Measurements from ENCODE around the gene TYW5. TPM values are rescaled to one million over a fixed set of nuclear protein-coding genes. Genes with fewer than 3 reads are reported as not detected.

The TYW5 gene
- polyA plus RNA-seq, 3 donors, result 1.5 to 3.5 (median 1.6) TPM

- Histone ChIP-seq H3K9ac (ENCODE audit: insufficient read depth, low read length, poor library complexity, severe bottlenecking) (no peak overlapping the region), H3K36me3 (replicated peaks in 1 of 2; ENCODE audit: control insufficient read depth in 1 of 2, insufficient read depth in 2 of 2, low read length in 2 of 2) (no peaks in the 10 kb centered on the region), H3K79me2 (ENCODE audit: insufficient read depth, low read length) (no peaks in the 10 kb centered on the region), H3K4me1 (ENCODE audit: control insufficient read depth in 1 of 2, insufficient read depth in 2 of 2, low read length in 2 of 2) (no peaks in the 10 kb centered on the region), H3K9me3 (replicated peaks in 1 of 2; ENCODE audit: control insufficient read depth in 1 of 2, insufficient read depth in 1 of 2, low read length in 2 of 2) (no peaks in the 10 kb centered on the region), H3K27me3 (ENCODE audit: control insufficient read depth in 2 of 2, insufficient read depth in 2 of 2, low read length in 2 of 2) (no peaks in the 10 kb centered on the region), H3K4me2 (replicated peaks; ENCODE audit: extremely low read depth, low read length, poor library complexity, severe bottlenecking) (no peak overlapping the region), H2AFZ (ENCODE audit: insufficient read depth, low read depth, low read length, poor library complexity, severe bottlenecking) (no peak overlapping the region), H3K27ac (ENCODE audit: low read depth in 1 of 2, low read length in 2 of 2) (no peak overlapping the region), H4K20me1 (ENCODE audit: insufficient read depth, low read length) (no peaks in the 10 kb centered on the region), H3K4me3 (replicated peaks in 1 of 3; ENCODE audit: low read depth in 2 of 3, low read length in 3 of 3) (no peak overlapping the region)
- no peak for TF ChIP-seq CTCF (IDR thresholded peaks at IDR 0.05)
- Mint-ChIP-seq H3K9me3 (peaks cover 0 to 3% (median 0%) of the 10 kb centered on the region in 7 donors), H3K4me3 (no peak overlapping the region), H3K27me3 (ENCODE audit: low read depth in 3 of 3) (no peaks in the 10 kb centered on the region), H3K36me3 (no peaks in the 10 kb centered on the region), H3K27ac (no peak overlapping the region), H3K4me1 (peaks cover 3% of the 10 kb centered on the region)
- intact Hi-C loops (cut with micrococcal nuclease), result no loop called here
- WGBS (ENCODE audit: insufficient coverage), result 60% methylated on average over 1 of the region's 3 CpGs
- no peak for DNase-seq
Measured at GRCh38 chr2:199994371-199994770, 39.1 kb upstream of the TYW5 start.

GRCh38 chr2:199992296-199992695 lies 37.0 kb upstream of the TYW5 start:
- H3K27me3 Mint-ChIP-seq (ENCODE audit: low read depth in 3 of 3), result no peaks in the 10 kb centered on the region
- H3K36me3 Mint-ChIP-seq, result no peaks in the 10 kb centered on the region
- no peak overlapping the region for H2AFZ ChIP-seq (ENCODE audit: insufficient read depth, low read depth, low read length, poor library complexity, severe bottlenecking)
- no peak overlapping the region for H3K27ac Mint-ChIP-seq
- no peak overlapping the region for H3K27ac ChIP-seq (ENCODE audit: low read depth in 1 of 2, low read length in 2 of 2)
- intact Hi-C loops (cut with micrococcal nuclease), result no loop called here
- 100% methylated on average over 2 of the region's 3 CpGs for WGBS (ENCODE audit: insufficient coverage)
- H3K4me1 Mint-ChIP-seq, result peaks cover 3% of the 10 kb centered on the region
- no peaks in the 10 kb centered on the region for H4K20me1 ChIP-seq (ENCODE audit: insufficient read depth, low read length)
- H3K9me3 ChIP-seq (replicated peaks in 1 of 2; ENCODE audit: control insufficient read depth in 1 of 2, insufficient read depth in 1 of 2, low read length in 2 of 2), result no peaks in the 10 kb centered on the region
- no peaks in the 10 kb centered on the region for H3K27me3 ChIP-seq (ENCODE audit: control insufficient read depth in 2 of 2, insufficient read depth in 2 of 2, low read length in 2 of 2)
- no peaks in the 10 kb centered on the region for H3K4me1 ChIP-seq (ENCODE audit: control insufficient read depth in 1 of 2, insufficient read depth in 2 of 2, low read length in 2 of 2)
- H3K4me2 ChIP-seq (replicated peaks; ENCODE audit: extremely low read depth, low read length, poor library complexity, severe bottlenecking), result no peak overlapping the region
- no peak overlapping the region for H3K4me3 Mint-ChIP-seq
- no peak overlapping the region for H3K9ac ChIP-seq (ENCODE audit: insufficient read depth, low read length, poor library complexity, severe bottlenecking)
- no peaks in the 10 kb centered on the region for H3K79me2 ChIP-seq (ENCODE audit: insufficient read depth, low read length)
- no peaks in the 10 kb centered on the region for H3K36me3 ChIP-seq (replicated peaks in 1 of 2; ENCODE audit: control insufficient read depth in 1 of 2, insufficient read depth in 2 of 2, low read length in 2 of 2)
- no peaks in the 10 kb centered on the region for H3K9me3 Mint-ChIP-seq
- no peak overlapping the region for H3K4me3 ChIP-seq (replicated peaks in 1 of 3; ENCODE audit: low read depth in 2 of 3, low read length in 3 of 3)
- no peak for TF ChIP-seq CTCF (IDR thresholded peaks at IDR 0.05)
- DNase-seq, result no peak

Measured in CD14-positive monocyte (primary cell).